ENCODE data around the gene DUOXA1. TPM values are rescaled to one million over a fixed set of nuclear protein-coding genes. Genes with fewer than 3 reads are reported as not detected.
A peak's percentile ranks its signal among the peaks of the same experiment; 100 is the strongest.

DUOXA1 gene
- total and polyA plus RNA-seq, 7 donors, result 0.04 to 0.56 (median 0.25) TPM; not detected in 3

GRCh38 chr15:45114751-45115085, 15.0 kb downstream of the DUOXA1 start:
- intact Hi-C loops (cut with DNase I), result no loop called here
- no peak overlapping the region for H3K27ac ChIP-seq
- H3K4me1 ChIP-seq, result peaks cover 22% of the 10 kb centered on the region
- DNase-seq (no peak), ATAC-seq (no peak)
- WGBS, 3 donors, result 3 to 22% (median 9%) methylated on average over 2 of the region's 2 CpGs
- H3K4me3 ChIP-seq, result no peak overlapping the region
- no peak for TF ChIP-seq CTCF (IDR thresholded peaks at IDR 0.05)
- no peaks in the 10 kb centered on the region for H3K9me3 ChIP-seq
- no peaks in the 10 kb centered on the region for H3K36me3 ChIP-seq (ENCODE audit: insufficient read depth in 1 of 2, low read depth in 1 of 2)
- peaks cover 1 to 79% (median 47%) of the 10 kb centered on the region in 3 donors for H3K27me3 ChIP-seq (ENCODE audit: insufficient read depth in 3 of 3, low read length in 2 of 3)

GRCh38 chr15:45114076-45114750, 15.5 kb downstream of the DUOXA1 start, which contains the start of the genes DUOX2 and DUOXA2:
DUOX2 (minus strand) TSS chr15:45114172; CDS start chr15:45113411, 761 bp downstream.
DUOXA2 (plus strand) TSS chr15:45114326; CDS start chr15:45114606, 280 bp downstream.
- Histone ChIP-seq H3K27me3 (ENCODE audit: insufficient read depth in 3 of 3, low read length in 2 of 3) (peaks cover 3 to 83% (median 50%) of the 10 kb centered on the region in 3 donors), H3K4me1 (peaks cover 22% of the 10 kb centered on the region), H3K9me3 (no peaks in the 10 kb centered on the region), H3K27ac (no peak within 1 kb of the TSS), H3K36me3 (ENCODE audit: insufficient read depth in 1 of 2, low read depth in 1 of 2) (no peaks in the 10 kb centered on the region), H3K4me3 (peak within 1 kb of the TSS; percentile 30)
- WGBS, 3 donors, result 2% methylated on average over 42 of the region's 42 CpGs
- TF ChIP-seq CTCF (IDR thresholded peaks at IDR 0.05), result no peak
- ATAC-seq (no peak), DNase-seq (no peak)
- intact Hi-C loops (cut with DNase I), result no loop called here

GRCh38 chr15:45113380-45113990, 16.2 kb downstream of the DUOXA1 start:
- peaks cover 3 to 90% (median 50%) of the 10 kb centered on the region in 3 donors for H3K27me3 ChIP-seq (ENCODE audit: insufficient read depth in 3 of 3, low read length in 2 of 3)
- H3K36me3 ChIP-seq (ENCODE audit: insufficient read depth in 1 of 2, low read depth in 1 of 2), result no peaks in the 10 kb centered on the region
- H3K4me1 ChIP-seq, result peaks cover 22% of the 10 kb centered on the region
- WGBS, 3 donors, result 3 to 7% (median 7%) methylated on average over 14 of the region's 14 CpGs
- no peaks in the 10 kb centered on the region for H3K9me3 ChIP-seq
- TF ChIP-seq CTCF (IDR thresholded peaks at IDR 0.05), result no peak
- DNase-seq, result no peak
- ATAC-seq, result no peak
- intact Hi-C loops (cut with DNase I), result no loop called here
- no peak overlapping the region for H3K4me3 ChIP-seq
- no peak overlapping the region for H3K27ac ChIP-seq

GRCh38 chr15:45112591-45113379, 16.9 kb downstream of the DUOXA1 start:
- intact Hi-C loops (cut with DNase I), result no loop called here
- H3K4me1 ChIP-seq, result peaks cover 21% of the 10 kb centered on the region
- DNase-seq (no peak), ATAC-seq (no peak)
- H3K27ac ChIP-seq, result no peak overlapping the region
- H3K27me3 ChIP-seq (ENCODE audit: insufficient read depth in 3 of 3, low read length in 2 of 3), result peaks cover 3 to 92% (median 54%) of the 10 kb centered on the region in 3 donors
- 1 to 2% (median 1%) methylated on average over 57 to 58 of the region's 58 CpGs for WGBS, 3 donors
- TF ChIP-seq CTCF (IDR thresholded peaks at IDR 0.05), result no peak
- peak overlapping the region; percentile 10 for H3K4me3 ChIP-seq
- H3K9me3 ChIP-seq, result no peaks in the 10 kb centered on the region
- H3K36me3 ChIP-seq (ENCODE audit: insufficient read depth in 1 of 2, low read depth in 1 of 2), result no peaks in the 10 kb centered on the region

Data from psoas muscle (tissue), 8 donors.